Suprapubic skin (tissue), 3 donors: ENCODE results near the gene OTUB2.

Source experiments
- EP300 ChIP-seq: sonication (generic); formaldehyde crosslinking; IDR thresholded peaks from one replicate; pipeline ENCODE4 v1.6.1; 2017; ENCODE audit warnings: antibody characterized with exemption
- TF ChIP-seq, protein P1 (sequence below), 2 donors: fragments of 200-600 bp in 1 of 2; fragments of 450-650 bp in 1 of 2; sonication (generic) in 1 of 2; IDR thresholded peaks; one replicate each; pipeline ENCODE4 v1.5.1; 2016 to 2019; ENCODE audit warnings: antibody characterized with exemption in 2 of 2, mild to moderate bottlenecking in 1 of 2, moderate library complexity in 1 of 2

DNA sequence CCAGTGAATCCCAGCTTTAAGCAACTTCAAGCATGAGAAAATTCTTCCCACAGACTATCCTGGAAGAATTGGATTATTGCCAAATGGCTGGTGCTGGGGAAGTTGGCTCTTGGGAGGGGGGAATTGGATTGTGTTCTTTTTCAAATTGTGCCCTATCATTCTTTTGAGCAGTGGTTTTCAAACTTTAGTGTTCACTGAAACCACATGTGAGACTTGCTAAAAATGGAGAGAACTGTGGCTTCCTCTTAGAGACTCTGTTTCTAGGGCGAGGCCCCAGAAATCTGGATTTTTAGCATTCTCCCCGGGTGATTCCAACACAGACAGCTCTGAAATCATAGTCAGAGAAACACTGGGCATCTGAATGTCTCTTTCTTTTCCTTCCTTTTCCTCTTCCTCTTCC lies 14.3 kb upstream of the OTUB2 start:
- TF ChIP-seq, protein P1, sequence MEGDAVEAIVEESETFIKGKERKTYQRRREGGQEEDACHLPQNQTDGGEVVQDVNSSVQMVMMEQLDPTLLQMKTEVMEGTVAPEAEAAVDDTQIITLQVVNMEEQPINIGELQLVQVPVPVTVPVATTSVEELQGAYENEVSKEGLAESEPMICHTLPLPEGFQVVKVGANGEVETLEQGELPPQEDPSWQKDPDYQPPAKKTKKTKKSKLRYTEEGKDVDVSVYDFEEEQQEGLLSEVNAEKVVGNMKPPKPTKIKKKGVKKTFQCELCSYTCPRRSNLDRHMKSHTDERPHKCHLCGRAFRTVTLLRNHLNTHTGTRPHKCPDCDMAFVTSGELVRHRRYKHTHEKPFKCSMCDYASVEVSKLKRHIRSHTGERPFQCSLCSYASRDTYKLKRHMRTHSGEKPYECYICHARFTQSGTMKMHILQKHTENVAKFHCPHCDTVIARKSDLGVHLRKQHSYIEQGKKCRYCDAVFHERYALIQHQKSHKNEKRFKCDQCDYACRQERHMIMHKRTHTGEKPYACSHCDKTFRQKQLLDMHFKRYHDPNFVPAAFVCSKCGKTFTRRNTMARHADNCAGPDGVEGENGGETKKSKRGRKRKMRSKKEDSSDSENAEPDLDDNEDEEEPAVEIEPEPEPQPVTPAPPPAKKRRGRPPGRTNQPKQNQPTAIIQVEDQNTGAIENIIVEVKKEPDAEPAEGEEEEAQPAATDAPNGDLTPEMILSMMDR (IDR thresholded peaks at IDR 0.05), result no peak
- no peak for TF ChIP-seq EP300
